HEK293 (cell line): ENCODE results near the gene SLC32A1.

ENCODE experiments used
- CTCF ChIA-PET: fragments of 350-600 bp; formaldehyde crosslinking; extraction: SDS; loops from one replicate; lab custom pipeline; 2021; ENCODE audit warnings: antibody characterized with exemption; lab: Yijun Ruan, JAX
- POLR2A ChIA-PET: fragments of 300-600 bp; formaldehyde crosslinking; extraction: SDS; loops from one replicate; lab custom pipeline; 2020; ENCODE audit warnings: antibody characterized with exemption, inconsistent platforms; lab: Yijun Ruan, JAX
- H3K27ac ChIP-seq: fragments of 200-500 bp; sonication (Bioruptor generic); 2 replicates; pipeline ENCODE4 v1.5.1; 2014; ENCODE audit warnings: low read depth, low read length, control low read depth, inconsistent platforms; ENCODE audit errors: extremely low read depth
- H3K36me3 ChIP-seq, 2 experiments: fragments of 200-500 bp in 1 of 2; sonication (Bioruptor generic) in 1 of 2; 1 replicate in 1 of 2; 2 replicates in 1 of 2; pipeline ENCODE4 v1.5.1; 2014 to 2017; ENCODE audit warnings: inconsistent platforms in 2 of 2, low read length in 2 of 2; ENCODE audit not compliant: control insufficient read depth in 2 of 2, insufficient read depth in 1 of 2
- H3K4me1 ChIP-seq: fragments of 200-500 bp; sonication (Bioruptor generic); 2 replicates; pipeline ENCODE4 v1.5.1; 2014; ENCODE audit warnings: mild to moderate bottlenecking, low read length, inconsistent platforms; ENCODE audit not compliant: control insufficient read depth, insufficient read depth
- H3K4me3 ChIP-seq: 2 replicates; pipeline ENCODE4 v1.5.1; 2011; ENCODE audit warnings: low read depth, mild to moderate bottlenecking, control low read depth, low read length, moderate library complexity
- H3K9me3 ChIP-seq: fragments of 200-500 bp; sonication (Bioruptor generic); 2 replicates; pipeline ENCODE4 v1.5.1; 2014; ENCODE audit warnings: low read depth, low read length, inconsistent platforms; ENCODE audit not compliant: control insufficient read depth, insufficient read depth
- EGR2 ChIP-seq: fragments of 450-650 bp; formaldehyde crosslinking; IDR thresholded peaks from 2 replicates; pipeline ENCODE4 v1.5.1; 2016; ENCODE audit warnings: low read depth, missing biosample characterization, missing genetic modification characterization
- GLIS2 ChIP-seq: fragments of 450-650 bp; formaldehyde crosslinking; IDR thresholded peaks from 2 replicates; pipeline ENCODE4 v1.5.1; 2016; ENCODE audit warnings: missing biosample characterization, missing genetic modification characterization
- PATZ1 ChIP-seq: fragments of 450-650 bp; formaldehyde crosslinking; IDR thresholded peaks from 2 replicates; pipeline ENCODE4 v1.5.1; 2016; ENCODE audit warnings: missing biosample characterization, missing genetic modification characterization
- REST ChIP-seq: fragments of 450-650 bp; formaldehyde crosslinking; IDR thresholded peaks from 2 replicates; pipeline ENCODE4 v1.5.1; 2016; ENCODE audit warnings: missing biosample characterization, missing genetic modification characterization
- SP2 ChIP-seq: fragments of 450-650 bp; formaldehyde crosslinking; IDR thresholded peaks from 2 replicates; pipeline ENCODE4 v1.5.1; 2016; ENCODE audit warnings: missing biosample characterization, missing genetic modification characterization
- ZBTB26 ChIP-seq: fragments of 450-650 bp; formaldehyde crosslinking; optimal IDR thresholded peaks from 2 replicates; pipeline ENCODE3; 2016; ENCODE audit warnings: missing biosample characterization, mild to moderate bottlenecking, missing genetic modification characterization
- ZFHX2 ChIP-seq: fragments of 450-650 bp; formaldehyde crosslinking; conservative IDR thresholded peaks from 2 replicates; pipeline ENCODE4 v1.5.1; 2016; ENCODE audit warnings: missing biosample characterization, missing genetic modification characterization
- ZNF112 ChIP-seq: fragments of 450-650 bp; formaldehyde crosslinking; IDR thresholded peaks from 2 replicates; pipeline ENCODE4 v1.5.0; 2017; ENCODE audit warnings: missing biosample characterization, missing genetic modification characterization
- ZNF211 ChIP-seq: fragments of 450-650 bp; formaldehyde crosslinking; IDR thresholded peaks from 2 replicates; pipeline ENCODE4 v1.5.1; 2016; ENCODE audit warnings: low read depth, missing biosample characterization, missing genetic modification characterization
- ZNF302 ChIP-seq: fragments of 450-650 bp; formaldehyde crosslinking; IDR thresholded peaks from 2 replicates; pipeline ENCODE4 v1.5.1; 2016; ENCODE audit warnings: missing biosample characterization, missing genetic modification characterization, low read depth
- ZNF311 ChIP-seq: fragments of 450-650 bp; formaldehyde crosslinking; IDR thresholded peaks from 2 replicates; pipeline ENCODE4 v1.5.1; 2017; ENCODE audit warnings: missing biosample characterization, missing genetic modification characterization, borderline replicate concordance
- ZNF37A ChIP-seq: fragments of 450-650 bp; IDR thresholded peaks from 2 replicates; pipeline ENCODE4 v1.5.1; 2018; ENCODE audit warnings: missing biosample characterization, missing genetic modification characterization
- ZNF423 ChIP-seq: fragments of 450-650 bp; formaldehyde crosslinking; IDR thresholded peaks from 2 replicates; pipeline ENCODE4 v1.5.1; 2016; ENCODE audit warnings: missing biosample characterization, missing genetic modification characterization
- ZNF514 ChIP-seq: fragments of 450-650 bp; formaldehyde crosslinking; IDR thresholded peaks from 2 replicates; pipeline ENCODE4 v1.5.1; 2016; ENCODE audit warnings: missing biosample characterization, missing genetic modification characterization
- ZNF529 ChIP-seq: fragments of 450-650 bp; formaldehyde crosslinking; IDR thresholded peaks from 2 replicates; pipeline ENCODE4 v1.5.1; 2017; ENCODE audit warnings: missing genetic modification characterization, missing biosample characterization; ENCODE audit not compliant: insufficient replicate concordance
- ZNF544 ChIP-seq: fragments of 450-650 bp; formaldehyde crosslinking; IDR thresholded peaks from 2 replicates; pipeline ENCODE4 v1.5.0; 2017; ENCODE audit warnings: missing biosample characterization, missing genetic modification characterization
- ZNF548 ChIP-seq: fragments of 450-650 bp; formaldehyde crosslinking; IDR thresholded peaks from 2 replicates; pipeline ENCODE4 v1.5.1; 2016; ENCODE audit warnings: missing biosample characterization, missing genetic modification characterization
- ZNF561 ChIP-seq: fragments of 450-650 bp; IDR thresholded peaks from 2 replicates; pipeline ENCODE4 v1.5.1; 2018; ENCODE audit warnings: missing biosample characterization, missing genetic modification characterization, borderline replicate concordance
- ZNF610 ChIP-seq: fragments of 450-650 bp; formaldehyde crosslinking; IDR thresholded peaks from 2 replicates; pipeline ENCODE4 v1.5.1; 2016; ENCODE audit warnings: missing biosample characterization, missing genetic modification characterization, borderline replicate concordance
- ZNF670 ChIP-seq: fragments of 450-650 bp; formaldehyde crosslinking; IDR thresholded peaks from 2 replicates; pipeline ENCODE4 v1.5.1; 2016; ENCODE audit warnings: missing biosample characterization, missing genetic modification characterization, low read depth
- ZNF76 ChIP-seq: fragments of 450-650 bp; formaldehyde crosslinking; IDR thresholded peaks from 2 replicates; pipeline ENCODE4; 2016; ENCODE audit warnings: low read depth, missing biosample characterization, missing genetic modification characterization, borderline replicate concordance
- TF ChIP-seq, protein P1 (sequence below): sonication (generic); formaldehyde crosslinking; IDR thresholded peaks from 2 replicates; pipeline ENCODE4 v1.8.1; 2022; ENCODE audit warnings: mild to moderate bottlenecking, moderate library complexity, missing genetic modification reagents

SLC32A1 gene

DNA sequence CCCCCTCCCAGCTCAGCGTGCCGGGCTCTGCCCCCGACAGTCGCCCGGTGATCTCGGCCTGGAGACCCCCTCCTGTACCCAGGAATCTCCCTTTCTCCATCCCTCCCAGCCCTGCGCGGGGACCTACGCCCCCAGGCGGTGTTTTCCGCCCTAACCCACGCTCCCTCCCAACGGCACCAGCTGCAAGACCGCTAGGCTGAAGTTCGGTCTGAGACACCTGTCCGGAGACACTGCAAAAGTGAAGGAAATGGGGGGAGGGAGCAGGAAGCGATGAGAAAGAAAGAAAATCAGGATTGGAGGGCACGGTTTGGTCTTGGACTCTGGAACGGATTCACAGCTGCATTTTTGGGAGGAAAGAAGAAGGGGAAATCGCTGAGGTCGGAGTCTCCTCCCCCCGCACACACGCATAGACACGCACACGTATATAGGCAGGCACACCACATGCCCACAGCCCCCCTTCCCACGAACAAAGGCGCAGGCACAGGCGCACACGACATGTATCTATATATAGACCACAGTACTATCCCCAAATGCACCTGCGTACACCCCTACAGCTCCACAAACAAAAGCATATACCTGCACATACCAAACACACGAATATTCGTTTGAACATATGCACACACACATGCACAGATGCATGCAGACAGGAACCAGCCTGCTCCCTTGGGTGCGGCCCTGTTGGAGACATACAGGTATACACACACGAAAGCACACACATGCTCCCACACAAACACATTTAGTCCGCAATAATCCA lies 1.0 kb downstream of the SLC32A1 start:
- POLR2A ChIA-PET = no interaction called here
- CTCF ChIA-PET = interaction anchor here (0.8 to 1.4 kb wide), 3 partner anchors 24 to 82 kb away, joined by 4 to 7 read pairs (median 5); partner anchors contain the start of gene ACTR5
- Histone ChIP-seq H3K36me3 (no peaks in the 10 kb centered on the region), H3K4me1 (0 out of 2 replicates have a peak, but pooled peaks cover 3% of the 10 kb centered on the region), H3K4me3 (no peak overlapping the region), H3K27ac (no peak overlapping the region), H3K9me3 (no peaks in the 10 kb centered on the region)
- TF ChIP-seq ZNF37A (tag by site-specific recombination) = no peak
- no peak for TF ChIP-seq ZNF302 (tag by site-specific recombination)
- no peak for TF ChIP-seq ZBTB26 (tag by site-specific recombination)
- no peak for TF ChIP-seq ZNF670
- TF ChIP-seq PATZ1 (tag by site-specific recombination) = 0 out of 2 replicates have a peak, but pooled peaks have one; percentile 11
- TF ChIP-seq ZNF211 (tag by site-specific recombination) = no peak
- TF ChIP-seq EGR2 (tag by site-specific recombination) = peak; percentile 62
- TF ChIP-seq REST (tag by site-specific recombination) = no peak
- TF ChIP-seq GLIS2 (tag by site-specific recombination) = peak; percentile 47
- TF ChIP-seq ZNF561 (tag by site-specific recombination) = no peak
- TF ChIP-seq, protein P1, sequence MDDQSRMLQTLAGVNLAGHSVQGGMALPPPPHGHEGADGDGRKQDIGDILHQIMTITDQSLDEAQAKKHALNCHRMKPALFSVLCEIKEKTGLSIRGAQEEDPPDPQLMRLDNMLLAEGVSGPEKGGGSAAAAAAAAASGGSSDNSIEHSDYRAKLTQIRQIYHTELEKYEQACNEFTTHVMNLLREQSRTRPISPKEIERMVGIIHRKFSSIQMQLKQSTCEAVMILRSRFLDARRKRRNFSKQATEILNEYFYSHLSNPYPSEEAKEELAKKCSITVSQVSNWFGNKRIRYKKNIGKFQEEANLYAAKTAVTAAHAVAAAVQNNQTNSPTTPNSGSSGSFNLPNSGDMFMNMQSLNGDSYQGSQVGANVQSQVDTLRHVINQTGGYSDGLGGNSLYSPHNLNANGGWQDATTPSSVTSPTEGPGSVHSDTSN (CRISPR knock-in tag) = no peak
- no peak for TF ChIP-seq ZNF529 (tag by site-specific recombination)
- TF ChIP-seq ZNF76 = no peak
- TF ChIP-seq ZNF112 (tag by site-specific recombination) = no peak
- no peak for TF ChIP-seq ZNF423
- no peak for TF ChIP-seq ZNF514 (tag by site-specific recombination)
- peak; percentile 44 for TF ChIP-seq SP2 (tag by site-specific recombination)
- no peak for TF ChIP-seq ZNF544 (tag by site-specific recombination)
- no peak for TF ChIP-seq ZNF610 (tag by site-specific recombination)
- TF ChIP-seq ZNF548 (tag by site-specific recombination) = no peak
- TF ChIP-seq ZFHX2 (tag by site-specific recombination) = peak; percentile 78
- TF ChIP-seq ZNF311 (tag by site-specific recombination) = no peak
